Hepatocyte (in vitro differentiated cells): Measurements from ENCODE around the gene SYTL1. TPM values are rescaled to one million over a fixed set of nuclear protein-coding genes. Genes with fewer than 3 reads are reported as not detected.

ENCODE experiments used
- DNase-seq: peaks from one replicate; pipeline ENCODE4 v3.0.0-alpha.2; 2016; ENCODE audit warnings: low spot score
- H2AFZ ChIP-seq: fragments of 200-600 bp; sonication (generic); 2 replicates; pipeline ENCODE4 v1.6.0; 2016; ENCODE audit warnings: antibody characterized with exemption, mild to moderate bottlenecking
- H3K27ac ChIP-seq: fragments of 200-600 bp; sonication (generic); 2 replicates; pipeline ENCODE4 v1.5.1; 2016; ENCODE audit warnings: mild to moderate bottlenecking
- H3K27me3 ChIP-seq: fragments of 200-600 bp; sonication (generic); 2 replicates; pipeline ENCODE4 v1.6.1; 2016
- H3K36me3 ChIP-seq: fragments of 200-600 bp; sonication (generic); replicated peaks from 2 replicates; pipeline ENCODE4 v1.5.1; 2016; ENCODE audit warnings: low read depth; ENCODE audit not compliant: insufficient read depth
- H3K4me1 ChIP-seq: fragments of 200-600 bp; sonication (generic); 2 replicates; pipeline ENCODE4 v1.5.1; 2016; ENCODE audit warnings: mild to moderate bottlenecking, moderate library complexity; ENCODE audit not compliant: insufficient read depth
- H3K4me2 ChIP-seq: fragments of 200-600 bp; sonication (generic); 2 replicates; pipeline ENCODE4 v1.6.0; 2016
- H3K4me3 ChIP-seq: fragments of 200-600 bp; sonication (generic); 2 replicates; pipeline ENCODE4 v1.5.1; 2016; ENCODE audit warnings: mild to moderate bottlenecking
- H3K79me2 ChIP-seq: fragments of 200-600 bp; sonication (generic); 2 replicates; pipeline ENCODE4 v1.6.0; 2017; ENCODE audit warnings: mild to moderate bottlenecking
- H3K9me2 ChIP-seq: fragments of 200-600 bp; sonication (generic); replicated peaks from 2 replicates; pipeline ENCODE4 v1.6.0; 2017; ENCODE audit warnings: mild to moderate bottlenecking; ENCODE audit not compliant: insufficient read depth
- H3K9me3 ChIP-seq: fragments of 200-600 bp; sonication (generic); 2 replicates; pipeline ENCODE4 v1.5.1; 2016; ENCODE audit warnings: low read depth, mild to moderate bottlenecking
- H4K20me1 ChIP-seq: fragments of 200-600 bp; sonication (generic); 2 replicates; pipeline ENCODE4 v1.6.0; 2016; ENCODE audit warnings: mild to moderate bottlenecking; ENCODE audit not compliant: insufficient read depth, poor library complexity, severe bottlenecking
- EZH2 ChIP-seq: fragments of 200-600 bp; sonication (generic); IDR thresholded peaks from 2 replicates; pipeline ENCODE4 v1.6.1; 2016; ENCODE audit warnings: antibody characterized with exemption, mild to moderate bottlenecking, borderline replicate concordance
- EZH2phosphoT487 ChIP-seq: fragments of 200-600 bp; sonication (generic); IDR thresholded peaks from one replicate; pipeline ENCODE4 v1.6.1; 2018; ENCODE audit warnings: antibody characterized with exemption, mild to moderate bottlenecking, low read depth, moderate library complexity; ENCODE audit not compliant: unreplicated experiment, severe bottlenecking
- WGBS: methylation state at CpG from one replicate; pipeline ENCODE4 v1.1.6; 2016; ENCODE audit warnings: low lambda C conversion rate; ENCODE audit errors: missing lambda C conversion rate; 5-methylcytosine and 5-hydroxymethylcytosine counted together
- polyA plus RNA-seq: library from polyadenylated mRNA; unstranded; fragments of >200 nt; fragmentation: Nextera tagmentation; extraction: Ambion mirVana; gene quantifications from 2 replicates; pipeline ENCODE4 v1.2.1, GENCODE V29; 2016
- total RNA-seq: library from RNA; depleted of rRNA; stranded (reverse); fragments of >200 nt; gene quantifications from 2 replicates; pipeline ENCODE4 v1.2.3, GENCODE V29; 2014
- TF ChIP-seq, protein P1 (sequence below): fragments of 200-600 bp; sonication (generic); IDR thresholded peaks from 2 replicates; pipeline ENCODE4 v1.5.1; 2016; ENCODE audit warnings: antibody characterized with exemption, mild to moderate bottlenecking; ENCODE audit not compliant: poor library complexity

The SYTL1 gene
- total and polyA plus RNA-seq, 2 experiments from 2014 or later, result 12.1 to 21.7 TPM

- TF ChIP-seq, protein P1, sequence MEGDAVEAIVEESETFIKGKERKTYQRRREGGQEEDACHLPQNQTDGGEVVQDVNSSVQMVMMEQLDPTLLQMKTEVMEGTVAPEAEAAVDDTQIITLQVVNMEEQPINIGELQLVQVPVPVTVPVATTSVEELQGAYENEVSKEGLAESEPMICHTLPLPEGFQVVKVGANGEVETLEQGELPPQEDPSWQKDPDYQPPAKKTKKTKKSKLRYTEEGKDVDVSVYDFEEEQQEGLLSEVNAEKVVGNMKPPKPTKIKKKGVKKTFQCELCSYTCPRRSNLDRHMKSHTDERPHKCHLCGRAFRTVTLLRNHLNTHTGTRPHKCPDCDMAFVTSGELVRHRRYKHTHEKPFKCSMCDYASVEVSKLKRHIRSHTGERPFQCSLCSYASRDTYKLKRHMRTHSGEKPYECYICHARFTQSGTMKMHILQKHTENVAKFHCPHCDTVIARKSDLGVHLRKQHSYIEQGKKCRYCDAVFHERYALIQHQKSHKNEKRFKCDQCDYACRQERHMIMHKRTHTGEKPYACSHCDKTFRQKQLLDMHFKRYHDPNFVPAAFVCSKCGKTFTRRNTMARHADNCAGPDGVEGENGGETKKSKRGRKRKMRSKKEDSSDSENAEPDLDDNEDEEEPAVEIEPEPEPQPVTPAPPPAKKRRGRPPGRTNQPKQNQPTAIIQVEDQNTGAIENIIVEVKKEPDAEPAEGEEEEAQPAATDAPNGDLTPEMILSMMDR, result no peak
- no peak for TF ChIP-seq EZH2
- TF ChIP-seq EZH2phosphoT487, result no peak
Measured at GRCh38 chr1:27306892-27307761, 34.7 kb upstream of the SYTL1 start.

GRCh38 chr1:27307874-27308598, 33.8 kb upstream of the SYTL1 start:
- no peak overlapping the region for H3K4me3 ChIP-seq
- H3K4me2 ChIP-seq, result no peak overlapping the region
- no peaks in the 10 kb centered on the region for H3K9me2 ChIP-seq
- no peaks in the 10 kb centered on the region for H3K9me3 ChIP-seq
- H3K27me3 ChIP-seq, result no peaks in the 10 kb centered on the region
- H3K79me2 ChIP-seq, result no peaks in the 10 kb centered on the region
- H3K36me3 ChIP-seq, result no peaks in the 10 kb centered on the region
- TF ChIP-seq, protein P1, result no peak
- TF ChIP-seq EZH2phosphoT487, result no peak
- no peak for TF ChIP-seq EZH2
- no peaks in the 10 kb centered on the region for H4K20me1 ChIP-seq
- WGBS, result 83% methylated on average over 6 of the region's 6 CpGs
- no peaks in the 10 kb centered on the region for H3K4me1 ChIP-seq
- DNase-seq, result no peak
- H2AFZ ChIP-seq, result no peak overlapping the region
- no peak overlapping the region for H3K27ac ChIP-seq

More at GRCh38 chr1:27306892-27307761, 34.7 kb upstream of the SYTL1 start:
- Histone ChIP-seq H3K9me2 (no peaks in the 10 kb centered on the region), H3K27me3 (no peaks in the 10 kb centered on the region), H3K4me1 (no peaks in the 10 kb centered on the region), H3K36me3 (no peaks in the 10 kb centered on the region), H3K27ac (no peak overlapping the region), H3K4me3 (no peak overlapping the region), H3K9me3 (no peaks in the 10 kb centered on the region), H4K20me1 (no peaks in the 10 kb centered on the region), H3K4me2 (no peak overlapping the region), H3K79me2 (no peaks in the 10 kb centered on the region), H2AFZ (no peak overlapping the region)
- WGBS, result 69% methylated on average over 11 of the region's 11 CpGs
- no peak for DNase-seq

DNA sequence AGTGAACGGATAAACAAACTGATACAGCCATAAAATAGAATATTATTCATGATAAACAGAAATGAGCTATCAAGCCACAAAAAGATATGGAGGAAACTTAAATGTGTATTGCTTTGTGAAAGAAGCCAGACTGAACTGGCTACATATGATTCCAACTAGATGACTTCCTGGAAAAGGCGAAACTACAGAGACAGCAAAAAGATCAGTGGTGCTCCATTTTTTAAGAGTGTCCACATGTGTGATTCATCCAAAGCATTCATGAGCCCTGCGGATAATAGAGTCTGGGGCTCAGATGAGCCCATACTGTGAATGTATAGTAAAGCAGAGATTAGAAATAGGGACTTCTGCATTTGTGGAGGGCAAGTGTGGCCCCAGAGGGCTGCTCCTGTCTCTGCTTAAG, 27.7 kb upstream of the SYTL1 start:
- H3K9me2 ChIP-seq, result no peaks in the 10 kb centered on the region
- H4K20me1 ChIP-seq, result no peaks in the 10 kb centered on the region
- no peaks in the 10 kb centered on the region for H3K4me1 ChIP-seq
- no peak overlapping the region for H3K4me3 ChIP-seq
- H3K4me2 ChIP-seq, result no peak overlapping the region
- H3K36me3 ChIP-seq, result no peaks in the 10 kb centered on the region
- H3K27me3 ChIP-seq, result no peaks in the 10 kb centered on the region
- H3K79me2 ChIP-seq, result no peaks in the 10 kb centered on the region
- H3K9me3 ChIP-seq, result no peaks in the 10 kb centered on the region
- DNase-seq, result no peak
- 85% methylated on average over 3 of the region's 3 CpGs for WGBS
- TF ChIP-seq, protein P1, result no peak
- TF ChIP-seq EZH2phosphoT487 (no peak), EZH2 (no peak)
- H3K27ac ChIP-seq, result no peak overlapping the region
- no peak overlapping the region for H2AFZ ChIP-seq
